ENCODE measurements around the gene CHAC1. TPM values are rescaled to one million over a fixed set of nuclear protein-coding genes. Genes with fewer than 3 reads are reported as not detected.
"Not testable (repeated sequence)": the region's sequence is repeated elsewhere in the genome, so short reads cannot be mapped to it uniquely, and the experiment has no call there.

Gene CHAC1
- total and polyA plus RNA-seq, 11 donors, result 0.72 to 6.1 (median 2.4) TPM

DNA sequence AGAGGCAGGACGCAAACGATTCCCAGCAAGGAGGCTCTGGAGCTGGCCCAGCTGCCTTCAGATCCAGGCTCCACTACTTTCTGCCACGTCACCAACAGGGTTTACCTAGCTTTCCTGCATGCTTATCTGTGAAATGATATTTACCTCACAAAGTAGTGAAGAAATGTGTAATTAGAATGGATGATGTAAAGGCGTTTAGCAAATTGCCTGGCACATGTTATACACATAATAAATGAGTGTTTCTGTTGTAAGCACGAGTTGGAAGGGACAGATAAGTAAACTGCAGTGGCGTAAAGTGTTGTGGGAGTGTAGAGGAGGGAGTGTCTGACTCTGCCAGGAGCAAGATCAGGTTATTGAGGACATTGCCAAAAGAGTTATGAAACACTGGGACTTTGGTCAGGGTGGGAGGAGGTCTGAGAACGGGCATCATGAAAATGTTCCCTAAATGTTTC, 3.5 kb upstream of the CHAC1 start:
- intact Hi-C loops (cut with DNase I), result loop anchor here in 2 of 10 donors (5.0 to 10.0 kb wide), 2 partner anchors 63 to 65 kb away; no protein-coding TSS in a partner anchor
- DNase-seq, result peak in 1 of 5 donors; percentile 4
- no peaks in the 10 kb centered on the region for H3K9me3 ChIP-seq

DNA sequence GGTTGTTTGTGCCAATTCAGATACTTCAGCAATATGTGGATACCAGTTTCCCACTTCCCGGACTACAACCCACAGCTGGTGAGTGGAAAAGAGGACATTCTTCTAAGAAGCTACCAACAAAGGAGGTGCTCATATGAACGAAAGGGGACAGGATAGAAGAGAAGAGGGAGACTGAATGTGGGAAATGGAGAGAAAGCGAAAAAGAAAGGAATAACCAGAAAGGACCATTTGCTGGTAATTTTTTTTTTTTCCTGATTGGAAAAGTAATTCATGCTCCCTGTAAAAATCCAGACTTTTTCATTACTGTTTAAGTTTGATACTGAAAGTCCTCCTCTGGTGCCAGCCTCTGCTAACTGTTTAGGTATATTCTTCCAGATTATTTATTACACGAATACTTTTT, 1.5 kb upstream of the CHAC1 start:
- WGBS, 4 donors, result 91 to 95% (median 92%) methylated on average over 4 of the region's 4 CpGs
- no peak for TF ChIP-seq POLR2A (IDR thresholded peaks at IDR 0.05)
- TF ChIP-seq, protein P1, sequence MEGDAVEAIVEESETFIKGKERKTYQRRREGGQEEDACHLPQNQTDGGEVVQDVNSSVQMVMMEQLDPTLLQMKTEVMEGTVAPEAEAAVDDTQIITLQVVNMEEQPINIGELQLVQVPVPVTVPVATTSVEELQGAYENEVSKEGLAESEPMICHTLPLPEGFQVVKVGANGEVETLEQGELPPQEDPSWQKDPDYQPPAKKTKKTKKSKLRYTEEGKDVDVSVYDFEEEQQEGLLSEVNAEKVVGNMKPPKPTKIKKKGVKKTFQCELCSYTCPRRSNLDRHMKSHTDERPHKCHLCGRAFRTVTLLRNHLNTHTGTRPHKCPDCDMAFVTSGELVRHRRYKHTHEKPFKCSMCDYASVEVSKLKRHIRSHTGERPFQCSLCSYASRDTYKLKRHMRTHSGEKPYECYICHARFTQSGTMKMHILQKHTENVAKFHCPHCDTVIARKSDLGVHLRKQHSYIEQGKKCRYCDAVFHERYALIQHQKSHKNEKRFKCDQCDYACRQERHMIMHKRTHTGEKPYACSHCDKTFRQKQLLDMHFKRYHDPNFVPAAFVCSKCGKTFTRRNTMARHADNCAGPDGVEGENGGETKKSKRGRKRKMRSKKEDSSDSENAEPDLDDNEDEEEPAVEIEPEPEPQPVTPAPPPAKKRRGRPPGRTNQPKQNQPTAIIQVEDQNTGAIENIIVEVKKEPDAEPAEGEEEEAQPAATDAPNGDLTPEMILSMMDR (IDR thresholded peaks at IDR 0.05), result no peak
- ATAC-seq (no peak), DNase-seq (no peak)
- H3K27me3 ChIP-seq, result no peaks in the 10 kb centered on the region
- H3K36me3 ChIP-seq, result no peaks in the 10 kb centered on the region
- H3K27ac ChIP-seq, result no peak overlapping the region
- intact Hi-C loops (cut with DNase I), result loop anchor here in 1 of 10 donors (5.0 kb wide), 1 partner anchor 61 kb away; no protein-coding TSS in a partner anchor
- peaks cover 0 to 32% (median 17%) of the 10 kb centered on the region in 12 donors for H3K4me1 ChIP-seq
- H3K9me3 ChIP-seq, result no peaks in the 10 kb centered on the region
- no peak overlapping the region for H3K4me3 ChIP-seq

More for the DNA sequence above, 3.5 kb upstream of the CHAC1 start:
- 65 to 74% (median 65%) methylated on average over 7 of the region's 7 CpGs for WGBS, 4 donors
- TF ChIP-seq POLR2A (IDR thresholded peaks at IDR 0.05), result no peak
- ATAC-seq, result no peak
- Histone ChIP-seq H3K27me3 (no peaks in the 10 kb centered on the region), H3K36me3 (no peaks in the 10 kb centered on the region), H3K4me3 (no peak overlapping the region), H3K27ac (no peak overlapping the region), H3K4me1 (peaks cover 0 to 21% (median 8%) of the 10 kb centered on the region in 12 donors)

DNA sequence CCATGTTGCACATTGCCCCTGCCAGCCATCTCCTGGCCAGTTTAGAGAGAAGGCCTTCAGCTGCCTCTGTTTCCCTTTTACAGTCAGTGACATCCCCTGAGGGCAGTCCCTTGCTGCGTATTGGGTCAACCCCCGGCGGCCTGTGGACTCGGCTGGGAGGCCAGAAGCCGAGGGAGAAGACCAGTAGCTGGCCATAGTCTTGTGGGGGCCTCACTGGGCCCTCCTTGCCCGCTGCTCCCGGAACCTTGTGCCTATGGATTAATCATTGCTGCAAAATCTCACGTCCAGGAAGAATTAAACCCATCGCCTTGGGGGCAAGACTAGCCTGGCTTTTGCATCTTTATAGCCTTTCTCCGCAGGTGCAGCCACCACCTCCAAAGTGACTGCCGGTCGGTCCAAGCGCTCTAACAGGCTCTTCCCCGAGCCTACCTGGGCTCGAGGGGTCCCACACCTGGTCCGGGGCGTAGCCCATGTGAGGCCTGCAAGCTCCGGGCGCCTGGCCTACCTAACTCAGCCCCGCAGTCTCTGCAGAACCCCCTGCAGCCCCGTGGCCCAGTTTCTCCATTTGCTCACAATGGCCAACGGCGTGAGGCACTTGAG, 870 bp upstream of the CHAC1 start:
- intact Hi-C loops (cut with DNase I), result loop anchor here in 1 of 10 donors (5.0 kb wide), 1 partner anchor 60 kb away; no protein-coding TSS in a partner anchor
- H3K4me1 ChIP-seq, result peaks cover 0 to 38% (median 22%) of the 10 kb centered on the region in 12 donors

DNA sequence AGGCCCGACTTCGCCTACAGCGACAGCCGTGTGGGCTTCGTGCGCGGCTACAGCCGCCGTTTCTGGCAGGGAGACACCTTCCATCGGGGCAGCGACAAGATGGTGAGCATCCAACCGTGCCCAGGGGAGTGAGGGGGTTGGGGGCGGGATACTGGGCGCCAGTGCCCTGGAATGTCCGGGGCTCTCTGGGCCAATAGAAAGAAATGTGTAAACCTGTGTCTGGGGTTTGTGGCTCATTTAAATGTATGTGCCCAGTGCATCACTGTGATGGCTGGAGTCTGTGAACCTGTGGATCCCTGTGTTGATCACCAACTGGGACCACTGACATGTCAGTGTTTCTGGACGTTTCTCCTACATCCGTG, 423 bp downstream of the CHAC1 start:
- ATAC-seq (no peak), DNase-seq (peak in 1 of 5 donors; percentile 4)
- H3K36me3 ChIP-seq, result no peaks in the 10 kb centered on the region
- peak overlapping the region; percentile 59 to 83 (median 74) for H3K4me3 ChIP-seq
- intact Hi-C loops (cut with DNase I), result loop anchor here in 1 of 10 donors (5.0 kb wide), 1 partner anchor 59 kb away; no protein-coding TSS in a partner anchor
- H3K4me1 ChIP-seq, result peaks cover 0 to 44% (median 22%) of the 10 kb centered on the region in 12 donors
- TF ChIP-seq, protein P1 (IDR thresholded peaks at IDR 0.05), result no peak
- TF ChIP-seq POLR2A (IDR thresholded peaks at IDR 0.05), result no peak
- H3K9me3 ChIP-seq, result no peaks in the 10 kb centered on the region
- H3K27me3 ChIP-seq, result no peaks in the 10 kb centered on the region
- 5 to 10% (median 7%) methylated on average over 17 of the region's 17 CpGs for WGBS, 4 donors
- peak overlapping the region in 7 of 12 donors; percentile 6 to 87 (median 76) for H3K27ac ChIP-seq

More for the DNA sequence above, 870 bp upstream of the CHAC1 start:
- ATAC-seq, result no peak
- H3K27ac ChIP-seq, result peak overlapping the region in 11 of 12 donors; percentile 14 to 87 (median 71)
- TF ChIP-seq, protein P1 (IDR thresholded peaks at IDR 0.05), result no peak
- no peak for TF ChIP-seq POLR2A (IDR thresholded peaks at IDR 0.05)
- H3K36me3 ChIP-seq, result no peaks in the 10 kb centered on the region
- 54 to 100% (median 57%) methylated on average over 1 to 23 of the region's 23 CpGs for WGBS, 4 donors
- H3K27me3 ChIP-seq, result no peaks in the 10 kb centered on the region
- no peaks in the 10 kb centered on the region for H3K9me3 ChIP-seq
- peak overlapping the region; percentile 59 to 83 (median 74) for H3K4me3 ChIP-seq
- DNase-seq, result peak in 1 of 5 donors; percentile 18

DNA sequence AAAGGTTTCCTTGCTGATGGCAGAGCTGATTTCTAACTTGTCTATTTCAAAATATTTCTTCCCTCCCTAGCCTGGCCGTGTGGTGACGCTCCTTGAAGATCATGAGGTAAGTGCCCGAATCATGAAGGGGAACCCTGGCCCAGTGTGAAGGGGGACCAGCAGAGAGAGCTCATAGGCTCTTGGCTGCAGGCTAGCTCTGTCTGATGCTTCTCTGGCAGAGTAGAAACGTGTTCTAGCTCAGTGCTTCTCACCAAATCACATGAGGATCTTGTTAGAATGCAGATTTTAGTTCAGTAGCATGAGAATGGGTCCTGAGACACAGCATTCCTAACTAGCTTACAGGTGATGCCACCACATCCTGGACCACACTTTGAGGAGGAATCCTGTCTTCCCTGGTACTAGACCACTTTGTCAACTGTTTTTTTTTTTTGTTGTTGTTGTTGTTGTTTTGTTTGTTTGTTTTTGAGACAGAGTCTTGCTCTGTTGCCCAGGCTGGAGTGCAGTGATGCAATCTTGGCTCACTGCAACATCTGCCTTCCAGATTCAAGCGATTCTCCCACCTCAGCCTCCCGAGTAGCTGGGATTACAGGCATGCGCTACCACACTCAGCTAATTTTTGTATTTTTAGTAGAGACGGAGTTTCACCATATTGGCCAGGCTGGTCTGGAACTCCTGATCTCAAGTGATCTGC, 1.0 kb downstream of the CHAC1 start:
- H3K4me1 ChIP-seq, result peaks cover 0 to 44% (median 20%) of the 10 kb centered on the region in 12 donors
- H3K36me3 ChIP-seq, ATAC-seq, H3K27me3 ChIP-seq, H3K9me3 ChIP-seq, H3K27ac ChIP-seq: not testable (repeated sequence)
- peak overlapping the region in 5 of 12 donors; percentile 60 to 77 (median 74) for H3K4me3 ChIP-seq
- peak in 1 of 5 donors; percentile 4 for DNase-seq
- 79 to 84% (median 82%) methylated on average over 8 of the region's 8 CpGs for WGBS, 4 donors
- intact Hi-C loops (cut with DNase I), result loop anchor here in 1 of 10 donors (5.0 kb wide), 1 partner anchor 58 kb away; no protein-coding TSS in a partner anchor
